ENCODE results near the gene FGF7.

GRCh38 chr15:49418811-49419210 is 4.2 kb upstream of the FGF7 start:
- TF ChIP-seq POLR2AphosphoS5 (IDR thresholded peaks at IDR 0.05), result no peak
- no peak for TF ChIP-seq CTCF (IDR thresholded peaks at IDR 0.05)
- no peak for TF ChIP-seq POLR2A (IDR thresholded peaks at IDR 0.05)

All from breast epithelium (tissue), 3 donors.